ENCODE results near the gene BTBD16.

Gene BTBD16

DNA sequence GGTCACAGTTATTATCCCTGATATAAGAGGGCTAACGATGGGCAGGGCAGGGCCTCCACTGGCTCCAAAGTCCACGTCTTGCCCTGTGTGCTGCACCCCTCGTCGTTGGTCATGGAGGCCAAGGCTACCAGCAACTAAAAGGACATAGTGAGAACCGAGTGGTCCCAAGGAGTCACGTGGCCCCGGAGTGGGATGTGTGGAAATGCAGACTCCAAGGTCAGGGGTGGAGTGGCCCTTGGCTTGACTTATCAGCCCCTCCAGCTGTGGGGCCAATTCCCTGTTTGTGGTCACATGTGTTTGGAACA lies 30.7 kb downstream of the BTBD16 start:
- no peak overlapping the region for H3K27ac ChIP-seq (replicated peaks; ENCODE audit: low read length)
- H3K9me3 ChIP-seq (replicated peaks in 1 of 2; ENCODE audit: control insufficient read depth in 2 of 2, insufficient read depth in 1 of 2, low read depth in 1 of 2, low read length in 2 of 2): no peaks in the 10 kb centered on the region

GRCh38 chr10:122302315-122302714 lies 31.2 kb downstream of the BTBD16 start:
- Histone ChIP-seq H2BK5ac (ENCODE audit: low read length) (no peak overlapping the region), H4K91ac (ENCODE audit: low read depth, low read length, poor library complexity) (no peak overlapping the region), H3K4me1 (ENCODE audit: control insufficient read depth in 2 of 2, insufficient read depth in 1 of 2, low read depth in 1 of 2, low read length in 2 of 2) (peaks cover 0 to 2% of the 10 kb centered on the region in 2 donors), H2BK12ac (ENCODE audit: low read length) (no peak overlapping the region), H3K14ac (ENCODE audit: low read length) (no peak overlapping the region), H2AK5ac (ENCODE audit: low read depth, low read length) (no peak overlapping the region), H3K9me3 (replicated peaks in 1 of 2; ENCODE audit: control insufficient read depth in 2 of 2, insufficient read depth in 1 of 2, low read depth in 1 of 2, low read length in 2 of 2) (no peaks in the 10 kb centered on the region), H3K4ac (ENCODE audit: low read length) (no peak overlapping the region), H2BK120ac (ENCODE audit: low read depth, low read length) (no peak overlapping the region), H3K4me3 (ENCODE audit: low read length in 2 of 2) (no peak overlapping the region), H2AFZ (ENCODE audit: low read length) (no peak overlapping the region), H3K36me3 (replicated peaks in 1 of 2; ENCODE audit: control insufficient read depth in 2 of 2, insufficient read depth in 2 of 2, low read length in 2 of 2) (no peaks in the 10 kb centered on the region), H3K4me2 (ENCODE audit: insufficient read depth, low read length, poor library complexity, severe bottlenecking) (no peak overlapping the region), H3K9ac (ENCODE audit: low read depth, low read length, poor library complexity) (no peak overlapping the region), H2BK15ac (ENCODE audit: low read length) (no peak overlapping the region), H3K27ac (replicated peaks; ENCODE audit: low read length) (no peak overlapping the region), H3K27me3 (ENCODE audit: control insufficient read depth in 3 of 3, insufficient read depth in 3 of 3, low read depth in 1 of 3, low read length in 3 of 3) (no peaks in the 10 kb centered on the region), H3K23ac (ENCODE audit: low read depth, low read length, poor library complexity) (no peak overlapping the region), H4K8ac (ENCODE audit: low read depth, low read length) (no peak overlapping the region), H3K18ac (ENCODE audit: low read length) (no peak overlapping the region), H3K79me1 (ENCODE audit: low read depth, low read length) (no peaks in the 10 kb centered on the region)
- WGBS, 2 donors (ENCODE audit: extremely low coverage in 2 of 2, insufficient read length in 2 of 2, insufficient replicate concordance in 1 of 2): no CpG with 5 or more reads among the region's 4 CpGs
- DNase-seq (ENCODE audit: low spot score): no peak

More for the DNA sequence above, 30.7 kb downstream of the BTBD16 start:
- H3K27me3 ChIP-seq (ENCODE audit: control insufficient read depth in 3 of 3, insufficient read depth in 3 of 3, low read depth in 1 of 3, low read length in 3 of 3): no peaks in the 10 kb centered on the region
- H3K4me2 ChIP-seq (ENCODE audit: insufficient read depth, low read length, poor library complexity, severe bottlenecking): no peak overlapping the region
- no peak overlapping the region for H3K18ac ChIP-seq (ENCODE audit: low read length)
- H3K4me1 ChIP-seq (ENCODE audit: control insufficient read depth in 2 of 2, insufficient read depth in 1 of 2, low read depth in 1 of 2, low read length in 2 of 2): peaks cover 0 to 2% of the 10 kb centered on the region in 2 donors
- no peaks in the 10 kb centered on the region for H3K36me3 ChIP-seq (replicated peaks in 1 of 2; ENCODE audit: control insufficient read depth in 2 of 2, insufficient read depth in 2 of 2, low read length in 2 of 2)
- no peak overlapping the region for H2BK5ac ChIP-seq (ENCODE audit: low read length)
- DNase-seq (ENCODE audit: low spot score): no peak
- WGBS, 2 donors (ENCODE audit: extremely low coverage in 2 of 2, insufficient read length in 2 of 2, insufficient replicate concordance in 1 of 2): no CpG with 5 or more reads among the region's 7 CpGs
- peak overlapping the region; percentile 22 for H3K23ac ChIP-seq (ENCODE audit: low read depth, low read length, poor library complexity)
- H3K4me3 ChIP-seq (ENCODE audit: low read length in 2 of 2): peak overlapping the region in 1 of 2 donors; percentile 36
- peak overlapping the region; percentile 27 for H2AK5ac ChIP-seq (ENCODE audit: low read depth, low read length)
- no peak overlapping the region for H3K9ac ChIP-seq (ENCODE audit: low read depth, low read length, poor library complexity)
- no peak overlapping the region for H4K8ac ChIP-seq (ENCODE audit: low read depth, low read length)
- H2BK120ac ChIP-seq (ENCODE audit: low read depth, low read length): no peak overlapping the region
- H3K79me1 ChIP-seq (ENCODE audit: low read depth, low read length): no peaks in the 10 kb centered on the region
- no peak overlapping the region for H3K4ac ChIP-seq (ENCODE audit: low read length)
- H2BK15ac ChIP-seq (ENCODE audit: low read length): no peak overlapping the region
- no peak overlapping the region for H2AFZ ChIP-seq (ENCODE audit: low read length)
- H2BK12ac ChIP-seq (ENCODE audit: low read length): no peak overlapping the region
- H3K14ac ChIP-seq (ENCODE audit: low read length): no peak overlapping the region
- peak overlapping the region; percentile 5 for H4K91ac ChIP-seq (ENCODE audit: low read depth, low read length, poor library complexity)

DNA sequence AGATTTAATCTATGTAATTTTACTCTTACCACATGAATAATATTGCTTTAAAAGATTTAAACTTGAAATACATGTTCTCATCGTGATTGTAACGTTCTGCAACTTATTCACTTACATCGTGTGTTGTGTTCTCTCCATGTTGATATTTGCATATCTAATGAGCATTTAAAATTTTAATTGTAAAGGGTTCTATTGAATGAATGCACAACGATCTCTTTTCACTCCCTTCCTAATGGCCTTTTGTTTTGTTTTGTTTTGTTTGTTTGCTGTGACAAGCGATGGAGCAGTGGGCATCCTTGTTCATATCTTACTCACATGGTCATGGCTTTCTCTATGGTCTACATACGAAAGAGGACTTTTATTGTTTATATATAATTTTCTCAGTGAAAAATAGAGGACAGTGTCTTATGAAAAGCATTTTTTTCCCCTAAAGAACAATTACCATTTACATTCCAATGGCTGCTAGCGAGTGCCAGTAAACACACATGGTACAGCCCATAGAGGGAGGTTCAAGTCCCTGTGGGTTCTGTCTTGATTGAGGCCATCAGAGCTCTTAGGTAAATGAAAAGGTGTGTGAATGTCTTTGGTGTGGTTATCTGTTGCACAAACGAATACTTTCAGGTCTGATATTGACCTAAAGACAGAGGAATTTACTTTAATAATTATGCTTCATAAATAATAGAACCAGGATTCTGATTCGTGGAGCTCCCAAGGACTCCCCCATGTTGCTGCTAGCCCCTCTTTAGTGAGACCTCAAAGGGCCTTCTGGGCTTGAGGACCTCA lies 32.4 kb downstream of the BTBD16 start:
- no peak overlapping the region for H3K4ac ChIP-seq (ENCODE audit: low read length)
- H2BK12ac ChIP-seq (ENCODE audit: low read length): no peak overlapping the region
- H3K4me1 ChIP-seq (ENCODE audit: control insufficient read depth in 2 of 2, insufficient read depth in 1 of 2, low read depth in 1 of 2, low read length in 2 of 2): peaks cover 0 to 2% of the 10 kb centered on the region in 2 donors
- H3K79me1 ChIP-seq (ENCODE audit: low read depth, low read length): no peaks in the 10 kb centered on the region
- H3K14ac ChIP-seq (ENCODE audit: low read length): no peak overlapping the region
- no peak for DNase-seq (ENCODE audit: low spot score)
- H4K91ac ChIP-seq (ENCODE audit: low read depth, low read length, poor library complexity): no peak overlapping the region
- no peak overlapping the region for H3K23ac ChIP-seq (ENCODE audit: low read depth, low read length, poor library complexity)
- H3K27me3 ChIP-seq (ENCODE audit: control insufficient read depth in 3 of 3, insufficient read depth in 3 of 3, low read depth in 1 of 3, low read length in 3 of 3): no peaks in the 10 kb centered on the region
- H4K8ac ChIP-seq (ENCODE audit: low read depth, low read length): no peak overlapping the region
- no peak overlapping the region for H2BK5ac ChIP-seq (ENCODE audit: low read length)
- H3K4me2 ChIP-seq (ENCODE audit: insufficient read depth, low read length, poor library complexity, severe bottlenecking): no peak overlapping the region
- H3K4me3 ChIP-seq (ENCODE audit: low read length in 2 of 2): no peak overlapping the region
- H2AK5ac ChIP-seq (ENCODE audit: low read depth, low read length): no peak overlapping the region
- no peak overlapping the region for H2BK15ac ChIP-seq (ENCODE audit: low read length)
- no peak overlapping the region for H2BK120ac ChIP-seq (ENCODE audit: low read depth, low read length)
- WGBS, 2 donors (ENCODE audit: extremely low coverage in 2 of 2, insufficient read length in 2 of 2, insufficient replicate concordance in 1 of 2): no CpG with 5 or more reads among the region's 9 CpGs
- H3K18ac ChIP-seq (ENCODE audit: low read length): no peak overlapping the region
- H3K9me3 ChIP-seq (replicated peaks in 1 of 2; ENCODE audit: control insufficient read depth in 2 of 2, insufficient read depth in 1 of 2, low read depth in 1 of 2, low read length in 2 of 2): no peaks in the 10 kb centered on the region
- no peak overlapping the region for H2AFZ ChIP-seq (ENCODE audit: low read length)
- H3K36me3 ChIP-seq (replicated peaks in 1 of 2; ENCODE audit: control insufficient read depth in 2 of 2, insufficient read depth in 2 of 2, low read length in 2 of 2): no peaks in the 10 kb centered on the region
- no peak overlapping the region for H3K9ac ChIP-seq (ENCODE audit: low read depth, low read length, poor library complexity)
- no peak overlapping the region for H3K27ac ChIP-seq (replicated peaks; ENCODE audit: low read length)

GRCh38 chr10:122304054-122304579 lies 33.0 kb downstream of the BTBD16 start:
- H2BK15ac ChIP-seq (ENCODE audit: low read length): no peak overlapping the region
- no peaks in the 10 kb centered on the region for H3K36me3 ChIP-seq (replicated peaks in 1 of 2; ENCODE audit: control insufficient read depth in 2 of 2, insufficient read depth in 2 of 2, low read length in 2 of 2)
- no peak overlapping the region for H4K91ac ChIP-seq (ENCODE audit: low read depth, low read length, poor library complexity)
- H3K23ac ChIP-seq (ENCODE audit: low read depth, low read length, poor library complexity): no peak overlapping the region
- no peak overlapping the region for H3K18ac ChIP-seq (ENCODE audit: low read length)
- no peak overlapping the region for H3K4me3 ChIP-seq (ENCODE audit: low read length in 2 of 2)
- no peak overlapping the region for H2BK5ac ChIP-seq (ENCODE audit: low read length)
- no peak overlapping the region for H3K14ac ChIP-seq (ENCODE audit: low read length)
- H3K9ac ChIP-seq (ENCODE audit: low read depth, low read length, poor library complexity): no peak overlapping the region
- no peak overlapping the region for H3K27ac ChIP-seq (replicated peaks; ENCODE audit: low read length)
- H4K8ac ChIP-seq (ENCODE audit: low read depth, low read length): no peak overlapping the region
- no peak overlapping the region for H2BK120ac ChIP-seq (ENCODE audit: low read depth, low read length)
- no peak overlapping the region for H3K4me2 ChIP-seq (ENCODE audit: insufficient read depth, low read length, poor library complexity, severe bottlenecking)
- no peak overlapping the region for H2AK5ac ChIP-seq (ENCODE audit: low read depth, low read length)
- H3K4me1 ChIP-seq (ENCODE audit: control insufficient read depth in 2 of 2, insufficient read depth in 1 of 2, low read depth in 1 of 2, low read length in 2 of 2): peaks cover under 1 to 2% of the 10 kb centered on the region in 2 donors
- no peaks in the 10 kb centered on the region for H3K79me1 ChIP-seq (ENCODE audit: low read depth, low read length)
- no peaks in the 10 kb centered on the region for H3K27me3 ChIP-seq (ENCODE audit: control insufficient read depth in 3 of 3, insufficient read depth in 3 of 3, low read depth in 1 of 3, low read length in 3 of 3)
- no peaks in the 10 kb centered on the region for H3K9me3 ChIP-seq (replicated peaks in 1 of 2; ENCODE audit: control insufficient read depth in 2 of 2, insufficient read depth in 1 of 2, low read depth in 1 of 2, low read length in 2 of 2)
- no peak overlapping the region for H2AFZ ChIP-seq (ENCODE audit: low read length)
- no peak for DNase-seq (ENCODE audit: low spot score)
- no CpG with 5 or more reads among the region's 7 CpGs for WGBS, 2 donors (ENCODE audit: extremely low coverage in 2 of 2, insufficient read length in 2 of 2, insufficient replicate concordance in 1 of 2)
- H3K4ac ChIP-seq (ENCODE audit: low read length): no peak overlapping the region
- no peak overlapping the region for H2BK12ac ChIP-seq (ENCODE audit: low read length)

Measured in neuronal stem cell (in vitro differentiated cells).